ENCODE results near the gene ATP8A2. TPM values are rescaled to one million over a fixed set of nuclear protein-coding genes. Genes with fewer than 3 reads are reported as not detected.

Gene ATP8A2
- total RNA-seq, 2 donors from 2014 or later = 0.41 to 1.6 TPM

DNA sequence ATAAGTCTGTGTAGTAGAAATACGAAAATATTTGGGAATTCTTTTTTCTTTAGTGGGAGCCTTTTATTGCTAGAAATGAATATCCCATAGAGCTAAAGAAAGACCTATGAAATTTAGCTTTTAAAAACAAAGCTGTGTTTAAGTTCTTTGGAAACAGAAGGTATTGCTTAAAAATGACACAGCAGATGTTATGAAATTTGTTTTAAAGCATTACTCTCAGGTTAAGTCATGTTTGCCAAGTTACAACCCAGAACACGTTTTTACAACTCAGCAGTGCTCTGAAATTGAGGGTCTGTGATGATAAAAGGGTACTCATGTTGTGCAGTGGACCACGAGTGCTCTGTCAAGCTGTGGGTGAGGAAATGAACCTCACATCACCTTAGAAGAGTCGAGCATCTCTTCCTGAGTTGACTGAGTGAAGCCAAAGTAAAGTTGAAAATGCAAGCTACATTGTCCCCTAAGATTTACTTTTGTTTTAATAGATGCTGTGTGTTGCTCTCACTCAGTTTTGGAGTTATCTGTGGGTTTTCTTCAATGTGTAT lies 519.0 kb downstream of the ATP8A2 start:
- no peaks in the 10 kb centered on the region for H3K4me1 ChIP-seq (ENCODE audit: control insufficient read depth in 1 of 2, low read depth in 2 of 2)
- no peaks in the 10 kb centered on the region for H3K36me3 ChIP-seq
- no peak for ATAC-seq (ENCODE audit: insufficient number of reproducible peaks, low FRiP score, low read depth)
- H3K4me3 ChIP-seq = no peak overlapping the region
- no peaks in the 10 kb centered on the region for H3K9me3 ChIP-seq
- no peaks in the 10 kb centered on the region for H3K27me3 ChIP-seq (replicated peaks; ENCODE audit: insufficient read depth)
- TF ChIP-seq CTCF (IDR thresholded peaks at IDR 0.05) = no peak
- DNase-seq (ENCODE audit: low spot score) = no peak
- H3K27ac ChIP-seq = no peak overlapping the region

DNA sequence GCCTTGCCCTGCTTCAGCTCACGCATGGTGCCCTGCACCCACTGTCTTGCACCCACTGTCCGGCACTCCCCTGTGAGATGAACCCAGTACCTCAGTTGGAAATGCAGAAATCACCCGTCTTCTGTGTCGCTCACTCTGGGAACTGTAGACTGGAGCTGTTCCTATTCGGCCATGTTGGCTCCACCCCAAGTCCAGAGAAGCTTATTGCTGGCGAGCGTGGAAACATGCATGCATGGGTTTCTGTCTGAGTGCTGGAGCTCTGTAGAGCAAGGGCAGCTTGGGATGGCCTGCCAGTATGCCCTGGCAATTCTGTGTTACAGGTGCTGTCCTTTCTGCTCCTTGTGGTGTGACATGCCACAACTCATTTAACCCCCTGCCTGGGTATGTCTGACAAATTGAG lies 527.2 kb downstream of the ATP8A2 start:
- Histone ChIP-seq H3K36me3 (no peaks in the 10 kb centered on the region), H3K4me3 (no peak overlapping the region), H3K4me1 (ENCODE audit: control insufficient read depth in 1 of 2, low read depth in 2 of 2) (no peaks in the 10 kb centered on the region), H3K27ac (no peak overlapping the region), H3K27me3 (replicated peaks; ENCODE audit: insufficient read depth) (no peaks in the 10 kb centered on the region), H3K9me3 (no peaks in the 10 kb centered on the region)
- ATAC-seq (ENCODE audit: insufficient number of reproducible peaks, low FRiP score, low read depth) (no peak), DNase-seq (ENCODE audit: low spot score) (no peak)
- TF ChIP-seq CTCF (IDR thresholded peaks at IDR 0.05) = no peak

DNA sequence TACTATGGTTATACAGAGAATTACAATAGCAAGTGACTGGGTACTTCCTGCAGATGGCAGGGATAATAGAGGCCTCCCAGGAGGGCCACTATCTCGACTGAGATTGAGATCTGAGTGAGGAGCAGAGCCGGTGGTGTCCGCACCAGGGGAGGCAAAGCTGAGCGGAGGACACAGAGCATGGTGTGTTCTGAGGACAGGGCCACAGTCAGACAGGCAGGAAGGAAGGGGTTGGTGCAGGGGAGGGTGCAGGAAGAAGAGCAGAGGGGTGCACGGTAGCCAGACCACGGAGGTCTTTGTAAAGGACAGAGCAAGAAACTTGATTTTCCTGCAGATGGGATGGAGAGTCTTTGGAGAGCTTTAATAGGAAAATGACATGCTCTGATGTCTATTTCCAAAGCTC lies 527.7 kb downstream of the ATP8A2 start:
- no peak for DNase-seq (ENCODE audit: low spot score)

DNA sequence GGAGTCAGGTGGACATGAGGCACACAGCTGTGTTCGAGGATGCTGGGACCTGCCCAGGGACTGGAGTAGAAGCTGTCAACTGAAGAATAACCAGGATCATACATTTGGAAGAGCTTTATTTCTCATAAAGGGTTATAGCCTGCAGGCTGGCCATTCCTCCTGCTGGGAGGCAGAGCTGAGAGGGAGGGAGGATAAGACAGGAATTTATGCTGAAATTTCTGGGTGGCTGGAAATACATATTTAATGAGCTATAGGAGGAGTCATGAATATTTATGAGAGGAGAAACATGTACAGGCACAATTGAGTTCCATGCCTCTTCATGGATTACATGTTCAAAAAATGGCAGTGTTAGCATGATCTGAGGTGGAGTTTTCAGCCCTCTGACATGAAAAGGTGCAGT lies 528.2 kb downstream of the ATP8A2 start:
- no peaks in the 10 kb centered on the region for H3K9me3 ChIP-seq
- no peak for TF ChIP-seq CTCF (IDR thresholded peaks at IDR 0.05)
- no peaks in the 10 kb centered on the region for H3K36me3 ChIP-seq
- H3K4me1 ChIP-seq (ENCODE audit: control insufficient read depth in 1 of 2, low read depth in 2 of 2) = no peaks in the 10 kb centered on the region
- H3K4me3 ChIP-seq = no peak overlapping the region
- no peaks in the 10 kb centered on the region for H3K27me3 ChIP-seq (replicated peaks; ENCODE audit: insufficient read depth)
- H3K27ac ChIP-seq = no peak overlapping the region
- DNase-seq (ENCODE audit: low spot score) = no peak
- ATAC-seq (ENCODE audit: insufficient number of reproducible peaks, low FRiP score, low read depth) = no peak

More for the DNA sequence above, 527.7 kb downstream of the ATP8A2 start:
- Histone ChIP-seq H3K4me1 (ENCODE audit: control insufficient read depth in 1 of 2, low read depth in 2 of 2) (no peaks in the 10 kb centered on the region), H3K9me3 (no peaks in the 10 kb centered on the region), H3K36me3 (no peaks in the 10 kb centered on the region), H3K27ac (no peak overlapping the region), H3K4me3 (no peak overlapping the region), H3K27me3 (replicated peaks; ENCODE audit: insufficient read depth) (no peaks in the 10 kb centered on the region)
- no peak for TF ChIP-seq CTCF (IDR thresholded peaks at IDR 0.05)
- ATAC-seq (ENCODE audit: insufficient number of reproducible peaks, low FRiP score, low read depth) = no peak

GRCh38 chr13:25901460-25902376 lies 529.9 kb downstream of the ATP8A2 start:
- no peak overlapping the region for H3K4me3 ChIP-seq
- H3K27me3 ChIP-seq (replicated peaks; ENCODE audit: insufficient read depth) = no peaks in the 10 kb centered on the region
- H3K9me3 ChIP-seq = no peaks in the 10 kb centered on the region
- no peak for TF ChIP-seq CTCF (IDR thresholded peaks at IDR 0.05)
- ATAC-seq (ENCODE audit: insufficient number of reproducible peaks, low FRiP score, low read depth) (no peak), DNase-seq (ENCODE audit: low spot score) (no peak)
- H3K36me3 ChIP-seq = no peaks in the 10 kb centered on the region
- H3K27ac ChIP-seq = no peak overlapping the region
- H3K4me1 ChIP-seq (ENCODE audit: control insufficient read depth in 1 of 2, low read depth in 2 of 2) = no peaks in the 10 kb centered on the region
